ENCODE measurements around the gene CES3. TPM values are rescaled to one million over a fixed set of nuclear protein-coding genes. Genes with fewer than 3 reads are reported as not detected.

CES3 gene
- total RNA-seq, 1 experiment from 2014 or later, result 3.7 TPM

GRCh38 chr16:66950971-66951790 is 9.9 kb upstream of the CES3 start:
- H4K5ac ChIP-seq (ENCODE audit: insufficient read length, low read depth, low read length), result no peak overlapping the region
- no CpG with 5 or more reads among the region's 4 CpGs for WGBS (ENCODE audit: extremely low coverage, insufficient read length, low lambda C conversion rate)
- H3K23ac ChIP-seq (ENCODE audit: insufficient read length, low read depth, low read length), result no peak overlapping the region
- Mint-ChIP-seq H3K27ac (no peak overlapping the region), H3K36me3 (ENCODE audit: insufficient read depth in 1 of 3, low read depth in 3 of 3) (peaks cover 0 to 8% (median 6%) of the 10 kb centered on the region in 3 experiments; a peak in 4 of 7 replicates), H3K4me1 (peaks cover 11 to 13% of the 10 kb centered on the region in 2 experiments), H3K9me3 (peaks cover 6 to 8% of the 10 kb centered on the region in 2 experiments; a peak in 3 of 5 replicates), H3K27me3 (ENCODE audit: low read depth) (peaks cover 8% of the 10 kb centered on the region), H3K4me3 (no peak overlapping the region)
- no peak overlapping the region for H2BK120ac ChIP-seq (ENCODE audit: low read depth, low read length, poor library complexity, severe bottlenecking)
- H3K9ac ChIP-seq (ENCODE audit: extremely low read depth, insufficient read length, low read length), result no peak overlapping the region
- no peaks in the 10 kb centered on the region for H3K4me1 ChIP-seq (ENCODE audit: insufficient read depth, low read length)
- H3K23me2 ChIP-seq (ENCODE audit: insufficient read length, low read depth, low read length, poor library complexity, severe bottlenecking), result no peaks in the 10 kb centered on the region
- H2BK20ac ChIP-seq (ENCODE audit: low read depth, low read length, poor library complexity, severe bottlenecking), result no peak overlapping the region
- H2BK15ac ChIP-seq (ENCODE audit: low read depth, low read length), result no peak overlapping the region
- no peak overlapping the region for H3K56ac ChIP-seq (ENCODE audit: insufficient read length, low read depth, low read length)
- no peak overlapping the region for H2BK5ac ChIP-seq (ENCODE audit: insufficient read length, low read length)
- no peak overlapping the region for H3T11ph ChIP-seq (ENCODE audit: low read length)
- no peak overlapping the region for H2BK12ac ChIP-seq (ENCODE audit: insufficient read length, low read depth, low read length)
- H4K20me1 ChIP-seq (ENCODE audit: control insufficient read depth, insufficient read depth, insufficient read length), result no peaks in the 10 kb centered on the region
- no peak overlapping the region for H3K14ac ChIP-seq (ENCODE audit: insufficient read depth, low read length)
- no peak overlapping the region for H3K27ac ChIP-seq (ENCODE audit: insufficient read length, low read depth, low read length)
- no peak overlapping the region for H4K8ac ChIP-seq (replicated peaks; ENCODE audit: insufficient read length, low read depth, low read length)
- H3K9me3 ChIP-seq (ENCODE audit: control insufficient read depth, low read depth, low read length), result no peaks in the 10 kb centered on the region
- no peak overlapping the region for H3K4me2 ChIP-seq (ENCODE audit: insufficient read depth, insufficient read length, low read length)
- H2AK5ac ChIP-seq (ENCODE audit: insufficient read length, low read length), result no peak overlapping the region
- DNase-seq, result no peak
- no peaks in the 10 kb centered on the region for H3K79me1 ChIP-seq (ENCODE audit: insufficient read depth, low read depth, low read length, poor library complexity, severe bottlenecking)
- H3K27me3 ChIP-seq (ENCODE audit: insufficient read depth, low read length), result peaks cover 14% of the 10 kb centered on the region; the same call in 1 of the 2 replicates
- no peak overlapping the region for H3K18ac ChIP-seq (ENCODE audit: insufficient read length, low read depth, low read length)
- H3K79me2 ChIP-seq (ENCODE audit: insufficient read depth, low read length), result no peaks in the 10 kb centered on the region
- H4K91ac ChIP-seq (ENCODE audit: insufficient read length, low read depth, low read length), result no peak overlapping the region
- TF ChIP-seq CTCF (conservative IDR thresholded peaks at IDR 0.05), result no peak
- no peak overlapping the region for H3K4ac ChIP-seq (ENCODE audit: low read depth, low read length)
- H2AFZ ChIP-seq (ENCODE audit: low read length), result no peak overlapping the region

All from H9 (cell line).